Activated CD4-positive, alpha-beta T cell treated with anti-CD3 and anti-CD28 coated beads, Interleukin-2, Interleukin-6, amounts not matched to agents 100 ng/mL and 50 ng/mL, durations not matched to agents 16 hours and 8 hours (primary cell): ENCODE data around the gene WEE1.

Experiments
- DNase-seq: peaks from one replicate; pipeline ENCODE4 v3.0.0-alpha.2; 2020

WEE1 gene

GRCh38 chr11:9625728-9626127, 52.3 kb downstream of the WEE1 start:
- DNase-seq = no peak

DNA sequence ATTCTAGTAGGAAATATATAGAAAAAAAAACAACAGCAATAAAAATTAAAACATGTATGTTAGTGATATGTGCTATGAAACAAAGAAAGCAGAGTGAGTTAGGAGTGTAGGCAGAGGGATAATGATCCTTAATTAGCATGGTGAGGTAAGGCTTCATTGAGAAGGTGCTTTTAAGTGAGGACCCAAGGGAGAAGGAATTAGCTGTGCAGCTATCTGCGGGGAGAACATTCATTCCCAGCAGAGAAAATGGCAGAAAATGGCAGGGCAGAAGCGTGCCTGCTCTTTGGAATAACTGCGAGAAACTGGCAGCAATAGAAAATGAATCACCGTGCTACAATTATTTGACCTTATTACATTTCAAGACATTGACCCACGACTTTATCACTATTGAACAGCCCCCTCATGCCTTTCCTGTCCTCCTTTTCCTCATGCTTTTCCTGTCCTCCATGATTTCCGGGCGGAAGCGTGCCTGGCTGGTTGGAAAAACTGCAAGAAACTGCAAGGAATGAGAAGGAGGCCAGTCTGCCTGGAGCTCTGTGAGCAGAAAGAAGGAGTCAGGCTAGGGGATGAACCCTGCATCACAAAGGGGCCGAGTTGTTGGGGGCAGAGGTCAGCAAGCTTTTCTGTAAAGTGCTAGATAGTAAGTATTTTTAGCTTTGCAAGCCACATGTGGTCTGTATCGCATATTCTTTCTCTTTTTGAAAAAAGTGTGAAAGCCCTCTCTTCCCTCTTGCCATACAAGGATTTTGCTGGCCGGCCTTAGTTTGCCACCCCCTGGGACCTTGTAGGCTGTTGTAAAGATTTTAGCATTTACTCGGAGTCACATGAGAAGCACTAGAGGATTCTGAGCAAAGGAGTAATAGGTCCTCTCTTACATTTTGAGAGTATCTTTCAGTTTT, 53.3 kb downstream of the WEE1 start:
- DNase-seq = no peak

DNA sequence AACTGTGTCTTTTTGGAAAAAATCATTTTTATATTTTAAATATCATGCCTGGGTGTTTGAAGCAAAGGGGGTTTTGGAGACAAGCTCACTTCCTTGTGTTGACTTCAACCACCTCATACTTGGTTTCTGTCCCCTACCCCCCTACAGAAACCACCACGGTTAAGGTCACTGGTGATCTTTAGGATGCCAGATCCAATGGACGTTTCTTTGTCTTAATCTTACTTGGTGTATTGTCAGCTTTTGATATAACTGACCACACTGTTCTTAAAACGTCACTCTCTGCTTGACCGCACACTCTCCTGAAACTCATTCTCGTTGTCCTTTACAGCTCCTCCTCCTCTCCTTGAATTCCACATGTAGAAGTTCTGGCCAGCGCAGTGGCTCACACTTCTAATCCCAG, 55.6 kb downstream of the WEE1 start:
- no peak for DNase-seq

DNA sequence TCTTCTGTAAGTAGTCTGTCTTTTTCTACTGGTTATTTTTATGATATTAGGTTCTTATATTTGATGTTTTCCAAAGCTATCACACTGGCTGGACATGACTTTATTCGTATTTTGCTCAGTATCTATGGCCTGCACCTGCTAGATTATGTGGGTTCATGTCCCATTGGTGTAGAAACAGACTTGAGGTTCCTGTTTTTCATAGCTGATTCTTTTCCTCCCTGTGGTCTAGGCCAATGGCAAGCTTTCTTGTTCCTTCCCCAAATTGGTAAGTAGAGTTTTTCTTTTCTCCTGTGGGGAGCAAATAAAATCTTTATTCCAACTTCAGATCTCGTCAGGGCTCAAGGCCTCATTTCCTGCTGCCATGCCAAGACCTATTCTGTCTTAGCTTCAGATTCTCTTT, 60.2 kb downstream of the WEE1 start:
- DNase-seq = no peak

GRCh38 chr11:9636691-9637090, 63.2 kb downstream of the WEE1 start:
- no peak for DNase-seq

GRCh38 chr11:9639099-9639498, 65.6 kb downstream of the WEE1 start:
- no peak for DNase-seq
